22Rv1 (cell line): ENCODE data around the gene SRL.

Experiments
- CTCF ChIP-seq: fragments of 450-650 bp; IDR thresholded peaks from 2 replicates; pipeline ENCODE4 v1.5.1; 2017; ENCODE audit warnings: mild to moderate bottlenecking
- ZFX ChIP-seq: fragments of 450-650 bp; IDR thresholded peaks from 2 replicates; pipeline ENCODE4 v1.6.1; 2017; ENCODE audit warnings: antibody characterized with exemption, borderline replicate concordance

DNA sequence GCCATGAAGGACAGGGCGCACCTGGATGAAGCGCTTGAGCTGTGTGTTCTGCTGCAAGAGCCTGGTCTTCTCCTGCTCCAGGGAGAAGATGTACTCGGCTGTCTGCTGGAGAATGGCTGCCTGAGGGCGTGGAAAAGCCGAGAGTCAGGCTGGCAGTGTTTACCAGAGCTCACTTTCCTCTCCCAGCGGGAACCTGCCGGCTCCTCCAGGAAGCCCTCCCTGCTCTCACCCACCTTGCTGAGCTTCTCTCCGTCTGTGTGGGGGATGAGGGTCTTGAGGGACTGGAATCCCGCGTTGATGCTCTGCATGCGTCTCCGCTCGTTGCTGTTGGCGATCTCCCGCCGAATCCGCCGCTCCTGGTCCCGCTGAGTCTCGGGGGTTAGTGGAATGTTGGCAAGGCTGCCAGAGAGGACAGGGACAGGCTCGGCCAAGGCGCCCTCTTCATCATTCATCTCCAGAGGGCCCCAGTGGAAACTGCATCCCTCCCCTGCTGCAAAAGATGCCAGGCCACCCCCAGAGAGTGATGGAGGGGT, 20.5 kb upstream of the SRL start:
- TF ChIP-seq CTCF: no peak
- TF ChIP-seq ZFX: no peak
